Hepatocyte (in vitro differentiated cells): ENCODE results near the gene FAM156A. TPM values are rescaled to one million over a fixed set of nuclear protein-coding genes. Genes with fewer than 3 reads are reported as not detected.
"Not testable (repeated sequence)": the region's sequence is repeated elsewhere in the genome, so short reads cannot be mapped to it uniquely, and the experiment has no call there.

Source experiments
- DNase-seq: peaks from one replicate; pipeline ENCODE4 v3.0.0-alpha.2; 2016; ENCODE audit warnings: low spot score
- H2AFZ ChIP-seq: fragments of 200-600 bp; sonication (generic); 2 replicates; pipeline ENCODE4 v1.6.0; 2016; ENCODE audit warnings: antibody characterized with exemption, mild to moderate bottlenecking
- H3K27ac ChIP-seq: fragments of 200-600 bp; sonication (generic); 2 replicates; pipeline ENCODE4 v1.5.1; 2016; ENCODE audit warnings: mild to moderate bottlenecking
- H3K27me3 ChIP-seq: fragments of 200-600 bp; sonication (generic); 2 replicates; pipeline ENCODE4 v1.6.1; 2016
- H3K36me3 ChIP-seq: fragments of 200-600 bp; sonication (generic); replicated peaks from 2 replicates; pipeline ENCODE4 v1.5.1; 2016; ENCODE audit warnings: low read depth; ENCODE audit not compliant: insufficient read depth
- H3K4me1 ChIP-seq: fragments of 200-600 bp; sonication (generic); 2 replicates; pipeline ENCODE4 v1.5.1; 2016; ENCODE audit warnings: mild to moderate bottlenecking, moderate library complexity; ENCODE audit not compliant: insufficient read depth
- H3K4me2 ChIP-seq: fragments of 200-600 bp; sonication (generic); 2 replicates; pipeline ENCODE4 v1.6.0; 2016
- H3K4me3 ChIP-seq: fragments of 200-600 bp; sonication (generic); 2 replicates; pipeline ENCODE4 v1.5.1; 2016; ENCODE audit warnings: mild to moderate bottlenecking
- H3K79me2 ChIP-seq: fragments of 200-600 bp; sonication (generic); 2 replicates; pipeline ENCODE4 v1.6.0; 2017; ENCODE audit warnings: mild to moderate bottlenecking
- H3K9me2 ChIP-seq: fragments of 200-600 bp; sonication (generic); replicated peaks from 2 replicates; pipeline ENCODE4 v1.6.0; 2017; ENCODE audit warnings: mild to moderate bottlenecking; ENCODE audit not compliant: insufficient read depth
- H3K9me3 ChIP-seq: fragments of 200-600 bp; sonication (generic); 2 replicates; pipeline ENCODE4 v1.5.1; 2016; ENCODE audit warnings: low read depth, mild to moderate bottlenecking
- H4K20me1 ChIP-seq: fragments of 200-600 bp; sonication (generic); 2 replicates; pipeline ENCODE4 v1.6.0; 2016; ENCODE audit warnings: mild to moderate bottlenecking; ENCODE audit not compliant: insufficient read depth, poor library complexity, severe bottlenecking
- CTCF ChIP-seq: fragments of 200-600 bp; sonication (generic); IDR thresholded peaks from 2 replicates; pipeline ENCODE4 v1.5.1; 2016; ENCODE audit warnings: antibody characterized with exemption, mild to moderate bottlenecking; ENCODE audit not compliant: poor library complexity
- EZH2 ChIP-seq: fragments of 200-600 bp; sonication (generic); IDR thresholded peaks from 2 replicates; pipeline ENCODE4 v1.6.1; 2016; ENCODE audit warnings: antibody characterized with exemption, mild to moderate bottlenecking, borderline replicate concordance
- EZH2phosphoT487 ChIP-seq: fragments of 200-600 bp; sonication (generic); IDR thresholded peaks from one replicate; pipeline ENCODE4 v1.6.1; 2018; ENCODE audit warnings: antibody characterized with exemption, mild to moderate bottlenecking, low read depth, moderate library complexity; ENCODE audit not compliant: unreplicated experiment, severe bottlenecking
- WGBS: methylation state at CpG from one replicate; pipeline ENCODE4 v1.1.6; 2016; ENCODE audit warnings: low lambda C conversion rate; ENCODE audit errors: missing lambda C conversion rate; 5-methylcytosine and 5-hydroxymethylcytosine counted together
- polyA plus RNA-seq: library from polyadenylated mRNA; unstranded; fragments of >200 nt; fragmentation: Nextera tagmentation; extraction: Ambion mirVana; gene quantifications from 2 replicates; pipeline ENCODE4 v1.2.1, GENCODE V29; 2016
- total RNA-seq: library from RNA; depleted of rRNA; stranded (reverse); fragments of >200 nt; gene quantifications from 2 replicates; pipeline ENCODE4 v1.2.3, GENCODE V29; 2014

The FAM156A gene
- total and polyA plus RNA-seq, 2 experiments from 2014 or later, result 16.9 to 26.6 TPM

GRCh38 chrX:52995135-52995986 lies 37.0 kb upstream of the FAM156A start:
- Histone ChIP-seq H3K79me2 (peaks cover 14% of the 10 kb centered on the region), H3K27ac (peak overlapping the region; percentile 98), H3K9me2 (no peaks in the 10 kb centered on the region), H4K20me1 (no peaks in the 10 kb centered on the region), H3K27me3 (no peaks in the 10 kb centered on the region), H2AFZ (peak overlapping the region; percentile 50), H3K36me3 (no peaks in the 10 kb centered on the region), H3K4me3 (peak overlapping the region; percentile 34), H3K4me1 (no peaks in the 10 kb centered on the region), H3K4me2 (peak overlapping the region; percentile 76), H3K9me3 (no peaks in the 10 kb centered on the region)
- TF ChIP-seq EZH2, result no peak
- TF ChIP-seq CTCF, result peak; percentile 41
- no peak for TF ChIP-seq EZH2phosphoT487
- 38% methylated on average over 46 of the region's 46 CpGs for WGBS
- DNase-seq, result peak; percentile 94

GRCh38 chrX:52990848-52991247 lies 32.5 kb upstream of the FAM156A start:
- DNase-seq, result no peak
- 91% methylated on average over 5 of the region's 5 CpGs for WGBS
- Histone ChIP-seq H3K4me1 (no peaks in the 10 kb centered on the region), H3K79me2 (peaks cover 17% of the 10 kb centered on the region), H2AFZ (no peak overlapping the region), H3K4me2 (no peak overlapping the region), H3K9me2 (no peaks in the 10 kb centered on the region), H3K27me3 (no peaks in the 10 kb centered on the region), H3K36me3 (no peaks in the 10 kb centered on the region), H3K27ac (no peak overlapping the region), H3K4me3 (no peak overlapping the region), H4K20me1 (no peaks in the 10 kb centered on the region), H3K9me3 (no peaks in the 10 kb centered on the region)
- TF ChIP-seq EZH2phosphoT487 (no peak), CTCF (no peak), EZH2 (no peak)

GRCh38 chrX:52990011-52990631 lies 31.8 kb upstream of the FAM156A start:
- H3K27me3 ChIP-seq, H3K9me3 ChIP-seq, H3K4me1 ChIP-seq, H3K4me3 ChIP-seq, H4K20me1 ChIP-seq, H3K4me2 ChIP-seq, H3K36me3 ChIP-seq, H3K9me2 ChIP-seq, H3K27ac ChIP-seq, H2AFZ ChIP-seq: not testable (repeated sequence)
- H3K79me2 ChIP-seq, result peaks cover 18% of the 10 kb centered on the region
- DNase-seq, result peak; percentile 55
- TF ChIP-seq CTCF, result peak; percentile 48
- WGBS, result 58% methylated on average over 7 of the region's 7 CpGs
